Lung (tissue), 12 donors: Measurements from ENCODE around the gene RABGAP1. TPM values are rescaled to one million over a fixed set of nuclear protein-coding genes. Genes with fewer than 3 reads are reported as not detected.

ENCODE experiments used
- ATAC-seq: fragments of 200-7000 bp; cut with Tn5 transposase; one replicate; pipeline ENCODE4 v1.9.1; 2020; ENCODE audit warnings: moderate number of reproducible peaks; ENCODE audit not compliant: insufficient read depth, low FRiP score
- DNase-seq, 3 donors: peaks; one replicate each; pipeline ENCODE4 v3.0.0-alpha.2; 2013 to 2017
- H3K27ac ChIP-seq, 2 donors: one replicate each; pipeline ENCODE4 v1.5.1; 2013; ENCODE audit warnings: mild to moderate bottlenecking in 2 of 2, moderate library complexity in 2 of 2, control low read depth in 1 of 2, inconsistent platforms in 1 of 2, low read depth in 1 of 2, low read length in 1 of 2
- H3K27me3 ChIP-seq, 3 donors: one replicate each; pipeline ENCODE4 v1.5.1; 2013; ENCODE audit warnings: low read length in 2 of 3; ENCODE audit not compliant: control insufficient read depth in 3 of 3, insufficient read depth in 3 of 3
- H3K36me3 ChIP-seq, 4 donors: one replicate each; pipeline ENCODE4 v1.5.1; 2013; ENCODE audit warnings: low read length in 4 of 4, mild to moderate bottlenecking in 1 of 4, moderate library complexity in 1 of 4; ENCODE audit not compliant: control insufficient read depth in 4 of 4, insufficient read depth in 4 of 4
- H3K4me1 ChIP-seq, 5 donors: one replicate each; pipeline ENCODE4 v1.5.1; 2013; ENCODE audit warnings: low read length in 5 of 5, mild to moderate bottlenecking in 2 of 5, moderate library complexity in 1 of 5; ENCODE audit not compliant: control insufficient read depth in 5 of 5, insufficient read depth in 5 of 5
- H3K4me3 ChIP-seq: one replicate; pipeline ENCODE4 v1.5.1; 2013; ENCODE audit warnings: mild to moderate bottlenecking, control low read depth, moderate library complexity
- H3K9ac ChIP-seq, 2 donors: one replicate each; pipeline ENCODE4 v1.5.1; 2013; ENCODE audit warnings: low read length in 2 of 2, control low read depth in 1 of 2; ENCODE audit not compliant: insufficient read depth in 1 of 2
- H3K9me3 ChIP-seq, 4 donors: one replicate each; pipeline ENCODE4 v1.5.1; 2013; ENCODE audit warnings: low read length in 3 of 4, mild to moderate bottlenecking in 1 of 4, moderate library complexity in 1 of 4; ENCODE audit not compliant: control insufficient read depth in 4 of 4, insufficient read depth in 3 of 4
- WGBS, 2 donors: extraction: QIAGEN DNeasy Blood & Tissue Kit; methylation state at CpG; one replicate each; pipeline ENCODE4 v1.1.7; 2013; 5-methylcytosine and 5-hydroxymethylcytosine counted together
- polyA plus RNA-seq, 2 donors: library from polyadenylated mRNA; stranded (reverse); fragments of 200-250 nt; gene quantifications; one replicate each; pipeline ENCODE4 v1.2.1, GENCODE V29; 2013
- total RNA-seq, 2 donors: library from RNA; depleted of rRNA in 1 of 2; stranded (reverse); fragments of >200 nt in 1 of 2; gene quantifications; one replicate each; pipeline ENCODE4 v1.2.1, GENCODE V29; 2014 to 2021
- TF ChIP-seq, protein P1 (sequence below): IDR thresholded peaks from 2 replicates; pipeline ENCODE4 v1.5.1; 2012; ENCODE audit warnings: mild to moderate bottlenecking; ENCODE audit errors: control extremely low read depth, extremely low read depth
- donor health status: control.
- donor health status: control.
- donor health status: Bipolar disorder and iron deficiency.
- donor health status: healthy.
- donor health status: DM: yes; HTN: yes; CAD: no.

RABGAP1 gene
- total and polyA plus RNA-seq, 4 donors = 9.6 to 103 (median 34.9) TPM

DNA sequence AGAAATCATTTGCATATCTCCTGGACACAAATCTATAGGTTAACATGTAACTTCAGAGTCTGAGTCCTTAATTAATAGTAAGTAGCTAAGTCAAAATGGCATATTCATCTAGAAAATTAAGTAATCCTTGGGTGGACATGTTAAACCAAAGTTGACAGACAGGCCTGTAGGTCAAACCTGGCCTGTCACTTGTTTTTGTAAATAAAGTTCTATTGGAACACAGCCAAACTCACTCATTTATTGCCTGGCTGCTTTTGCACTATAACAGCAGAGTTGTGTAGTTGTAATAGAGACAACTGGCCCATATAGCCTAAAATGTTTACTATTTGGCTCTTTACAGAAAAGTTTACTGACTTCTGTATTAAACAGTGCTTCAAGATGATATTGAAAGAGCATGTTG lies 68.1 kb downstream of the RABGAP1 start:
- Histone ChIP-seq H3K4me1 (no peaks in the 10 kb centered on the region), H3K4me3 (no peak overlapping the region), H3K36me3 (peaks cover 6 to 25% (median 19%) of the 10 kb centered on the region in 4 donors), H3K9me3 (no peaks in the 10 kb centered on the region), H3K9ac (no peak overlapping the region), H3K27ac (no peak overlapping the region), H3K27me3 (no peaks in the 10 kb centered on the region)
- DNase-seq (no peak), ATAC-seq (no peak)
- TF ChIP-seq, protein P1, sequence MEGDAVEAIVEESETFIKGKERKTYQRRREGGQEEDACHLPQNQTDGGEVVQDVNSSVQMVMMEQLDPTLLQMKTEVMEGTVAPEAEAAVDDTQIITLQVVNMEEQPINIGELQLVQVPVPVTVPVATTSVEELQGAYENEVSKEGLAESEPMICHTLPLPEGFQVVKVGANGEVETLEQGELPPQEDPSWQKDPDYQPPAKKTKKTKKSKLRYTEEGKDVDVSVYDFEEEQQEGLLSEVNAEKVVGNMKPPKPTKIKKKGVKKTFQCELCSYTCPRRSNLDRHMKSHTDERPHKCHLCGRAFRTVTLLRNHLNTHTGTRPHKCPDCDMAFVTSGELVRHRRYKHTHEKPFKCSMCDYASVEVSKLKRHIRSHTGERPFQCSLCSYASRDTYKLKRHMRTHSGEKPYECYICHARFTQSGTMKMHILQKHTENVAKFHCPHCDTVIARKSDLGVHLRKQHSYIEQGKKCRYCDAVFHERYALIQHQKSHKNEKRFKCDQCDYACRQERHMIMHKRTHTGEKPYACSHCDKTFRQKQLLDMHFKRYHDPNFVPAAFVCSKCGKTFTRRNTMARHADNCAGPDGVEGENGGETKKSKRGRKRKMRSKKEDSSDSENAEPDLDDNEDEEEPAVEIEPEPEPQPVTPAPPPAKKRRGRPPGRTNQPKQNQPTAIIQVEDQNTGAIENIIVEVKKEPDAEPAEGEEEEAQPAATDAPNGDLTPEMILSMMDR = no peak

DNA sequence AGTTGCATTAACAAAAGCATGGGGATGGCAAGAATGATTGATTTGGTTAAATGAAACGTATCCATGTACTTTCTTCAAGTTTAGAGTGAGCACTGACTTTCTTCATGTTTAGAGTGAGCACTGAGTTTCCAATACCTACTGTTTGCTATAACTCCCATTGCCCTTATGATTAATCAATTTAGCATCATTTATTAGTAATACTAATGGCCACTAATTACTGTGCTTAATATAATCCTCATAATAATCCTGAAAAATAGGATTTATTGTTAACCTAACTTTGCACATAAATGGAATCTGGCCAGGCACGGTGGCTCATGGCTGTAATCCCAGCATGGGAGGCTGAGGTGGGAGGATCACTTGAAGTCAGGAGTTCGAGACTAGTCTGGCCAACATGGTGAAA lies 70.6 kb downstream of the RABGAP1 start:
- ATAC-seq (no peak), DNase-seq (no peak)
- Histone ChIP-seq H3K9me3 (no peaks in the 10 kb centered on the region), H3K27me3 (no peaks in the 10 kb centered on the region), H3K4me3 (no peak overlapping the region), H3K9ac (no peak overlapping the region), H3K27ac (no peak overlapping the region), H3K4me1 (no peaks in the 10 kb centered on the region), H3K36me3 (peaks cover 8 to 33% (median 27%) of the 10 kb centered on the region in 4 donors)
- TF ChIP-seq, protein P1 = no peak
- 93 to 97% methylated on average over 3 of the region's 3 CpGs for WGBS, 2 donors

DNA sequence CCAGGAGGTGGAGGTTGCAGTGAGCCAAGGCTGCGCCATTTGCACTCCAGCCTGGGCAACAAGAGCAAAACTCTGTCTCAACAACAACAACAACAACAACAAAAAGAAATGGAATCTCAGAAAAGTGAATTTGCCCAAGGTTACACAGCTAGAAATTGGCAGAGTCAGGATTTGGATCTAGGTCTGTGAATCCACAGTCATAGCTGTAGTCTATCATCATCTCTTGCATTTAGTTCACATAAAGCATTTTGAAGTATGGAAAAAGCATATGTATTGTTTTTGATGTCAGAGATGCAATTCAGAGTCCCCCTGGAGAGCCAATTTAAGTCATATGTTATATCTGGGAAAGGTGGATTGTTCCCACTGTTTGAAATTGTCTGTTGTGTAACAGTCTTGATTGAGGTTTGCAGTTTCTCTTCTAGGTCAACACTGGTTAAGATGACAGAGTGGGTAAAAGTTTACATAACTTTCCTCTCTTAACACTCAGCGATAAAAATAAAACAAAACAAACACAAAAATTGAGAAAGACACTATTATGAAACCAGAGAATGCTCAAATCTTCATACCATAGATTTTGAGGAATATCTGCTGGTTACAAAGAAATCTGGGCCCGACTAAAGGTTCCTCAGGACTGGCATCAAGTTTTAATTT lies 71.2 kb downstream of the RABGAP1 start:
- Histone ChIP-seq H3K36me3 (peaks cover 8 to 38% (median 30%) of the 10 kb centered on the region in 4 donors), H3K27ac (no peak overlapping the region), H3K4me3 (no peak overlapping the region), H3K9ac (no peak overlapping the region), H3K9me3 (no peaks in the 10 kb centered on the region), H3K4me1 (no peaks in the 10 kb centered on the region), H3K27me3 (no peaks in the 10 kb centered on the region)
- WGBS, 2 donors = 67 to 79% methylated on average over 3 of the region's 3 CpGs
- ATAC-seq (peak; percentile 27), DNase-seq (no peak)
- TF ChIP-seq, protein P1 = no peak

DNA sequence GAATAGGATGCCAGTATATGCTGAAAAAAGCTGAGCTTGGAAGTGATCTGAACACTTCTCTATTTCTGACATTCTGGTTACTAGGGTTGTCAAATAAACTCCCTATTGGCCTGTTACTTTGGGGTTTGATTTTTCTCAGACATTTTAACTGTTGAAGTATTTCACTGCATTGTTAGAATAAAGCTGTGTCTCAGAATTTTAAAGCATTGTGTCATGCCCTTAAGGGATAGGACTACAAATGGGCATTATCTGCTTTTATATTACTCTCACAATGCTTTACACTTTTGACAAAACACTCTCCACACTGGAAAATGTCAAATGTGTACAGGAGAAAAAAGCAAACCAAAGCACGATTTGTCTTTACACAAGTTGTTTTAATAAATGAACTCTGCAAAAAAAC lies 75.8 kb downstream of the RABGAP1 start:
- DNase-seq (no peak), ATAC-seq (no peak)
- H3K4me1 ChIP-seq = no peaks in the 10 kb centered on the region
- no peak overlapping the region for H3K4me3 ChIP-seq
- H3K36me3 ChIP-seq = peaks cover 11 to 47% (median 27%) of the 10 kb centered on the region in 4 donors
- H3K9me3 ChIP-seq = no peaks in the 10 kb centered on the region
- 94 to 95% methylated on average over 1 of the region's 1 CpG for WGBS, 2 donors
- no peak overlapping the region for H3K27ac ChIP-seq
- TF ChIP-seq, protein P1 = no peak
- no peak overlapping the region for H3K9ac ChIP-seq
- no peaks in the 10 kb centered on the region for H3K27me3 ChIP-seq
